HL-60 (cell line): ENCODE data around the gene SLC14A1.

ENCODE experiments used
- DNase-seq, 2 experiments: peaks; one replicate each; pipeline ENCODE4 v3.0.0-alpha.2; 2010 to 2020; ENCODE audit warnings: low read depth in 1 of 2, low spot score in 1 of 2
- H3K27ac ChIP-seq: fragments of 250-450 bp; sonication (Bioruptor Pico); replicated peaks from 2 replicates; pipeline ENCODE4 v1.5.1; 2020; ENCODE audit warnings: mild to moderate bottlenecking, moderate library complexity
- H3K27me3 ChIP-seq: fragments of 250-450 bp; sonication (Bioruptor Pico); 2 replicates; pipeline ENCODE4 v1.5.1; 2021; ENCODE audit warnings: mild to moderate bottlenecking, moderate library complexity; ENCODE audit not compliant: insufficient read depth, poor library complexity, severe bottlenecking
- H3K4me3 ChIP-seq: replicated peaks from 2 replicates; pipeline ENCODE4 v1.5.1; 2011; ENCODE audit warnings: mild to moderate bottlenecking, control low read depth, low read length; ENCODE audit not compliant: insufficient read depth
- GABPA ChIP-seq: IDR thresholded peaks from 2 replicates; pipeline ENCODE4 v1.6.1; 2012; ENCODE audit warnings: low read depth
- POLR2AphosphoS5 ChIP-seq: IDR thresholded peaks from 2 replicates; pipeline ENCODE4 v1.6.1; 2012; ENCODE audit warnings: low read depth
- SPI1 ChIP-seq: IDR thresholded peaks from 2 replicates; pipeline ENCODE4 v1.6.1; 2012; ENCODE audit warnings: low read depth, mild to moderate bottlenecking, borderline replicate concordance
- TF ChIP-seq, protein P1 (sequence below): IDR thresholded peaks from one replicate; pipeline ENCODE4 v1.5.1; 2011; ENCODE audit warnings: low read length, control low read depth, inconsistent platforms; ENCODE audit not compliant: insufficient read depth
- TF ChIP-seq, protein P2 (sequence below): IDR thresholded peaks from 2 replicates; pipeline ENCODE4 v1.6.1; 2012; ENCODE audit warnings: low read depth; ENCODE audit not compliant: insufficient replicate concordance

SLC14A1 gene

DNA sequence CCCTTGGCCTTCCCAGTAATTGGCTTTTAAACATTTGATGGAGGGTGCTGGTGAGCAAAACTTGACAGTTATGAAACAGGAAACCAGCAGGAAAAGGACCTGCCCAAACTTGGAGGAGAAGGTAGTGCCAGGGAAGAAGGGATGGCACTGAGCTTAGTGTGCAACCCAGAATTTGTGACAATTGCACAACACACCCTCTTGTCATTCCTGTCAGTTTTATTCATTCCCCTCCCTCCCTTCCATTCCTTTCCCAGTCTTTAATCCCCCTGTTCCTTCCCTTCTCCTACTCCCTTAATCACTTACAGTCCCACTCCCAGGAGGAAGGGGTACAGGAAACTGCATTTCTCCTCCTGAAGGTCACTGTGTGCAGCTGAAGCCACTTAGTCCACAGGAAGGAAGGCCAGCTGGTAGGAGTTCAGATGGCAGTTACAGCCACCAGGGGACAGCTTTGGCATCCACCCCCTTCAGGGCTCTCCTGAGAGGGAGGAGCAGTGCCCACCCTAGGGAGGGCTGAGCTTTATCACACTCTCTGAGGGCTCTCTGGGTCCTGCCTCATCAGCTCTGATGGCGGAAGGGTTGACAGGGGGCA, 77.5 kb downstream of the SLC14A1 start:
- Histone ChIP-seq H3K27ac (no peak overlapping the region), H3K4me3 (no peak overlapping the region), H3K27me3 (no peaks in the 10 kb centered on the region)
- DNase-seq, result no peak
- TF ChIP-seq SPI1 (no peak), POLR2AphosphoS5 (no peak), GABPA (no peak)
- TF ChIP-seq, protein P1, sequence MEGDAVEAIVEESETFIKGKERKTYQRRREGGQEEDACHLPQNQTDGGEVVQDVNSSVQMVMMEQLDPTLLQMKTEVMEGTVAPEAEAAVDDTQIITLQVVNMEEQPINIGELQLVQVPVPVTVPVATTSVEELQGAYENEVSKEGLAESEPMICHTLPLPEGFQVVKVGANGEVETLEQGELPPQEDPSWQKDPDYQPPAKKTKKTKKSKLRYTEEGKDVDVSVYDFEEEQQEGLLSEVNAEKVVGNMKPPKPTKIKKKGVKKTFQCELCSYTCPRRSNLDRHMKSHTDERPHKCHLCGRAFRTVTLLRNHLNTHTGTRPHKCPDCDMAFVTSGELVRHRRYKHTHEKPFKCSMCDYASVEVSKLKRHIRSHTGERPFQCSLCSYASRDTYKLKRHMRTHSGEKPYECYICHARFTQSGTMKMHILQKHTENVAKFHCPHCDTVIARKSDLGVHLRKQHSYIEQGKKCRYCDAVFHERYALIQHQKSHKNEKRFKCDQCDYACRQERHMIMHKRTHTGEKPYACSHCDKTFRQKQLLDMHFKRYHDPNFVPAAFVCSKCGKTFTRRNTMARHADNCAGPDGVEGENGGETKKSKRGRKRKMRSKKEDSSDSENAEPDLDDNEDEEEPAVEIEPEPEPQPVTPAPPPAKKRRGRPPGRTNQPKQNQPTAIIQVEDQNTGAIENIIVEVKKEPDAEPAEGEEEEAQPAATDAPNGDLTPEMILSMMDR, result no peak
- TF ChIP-seq, protein P2, sequence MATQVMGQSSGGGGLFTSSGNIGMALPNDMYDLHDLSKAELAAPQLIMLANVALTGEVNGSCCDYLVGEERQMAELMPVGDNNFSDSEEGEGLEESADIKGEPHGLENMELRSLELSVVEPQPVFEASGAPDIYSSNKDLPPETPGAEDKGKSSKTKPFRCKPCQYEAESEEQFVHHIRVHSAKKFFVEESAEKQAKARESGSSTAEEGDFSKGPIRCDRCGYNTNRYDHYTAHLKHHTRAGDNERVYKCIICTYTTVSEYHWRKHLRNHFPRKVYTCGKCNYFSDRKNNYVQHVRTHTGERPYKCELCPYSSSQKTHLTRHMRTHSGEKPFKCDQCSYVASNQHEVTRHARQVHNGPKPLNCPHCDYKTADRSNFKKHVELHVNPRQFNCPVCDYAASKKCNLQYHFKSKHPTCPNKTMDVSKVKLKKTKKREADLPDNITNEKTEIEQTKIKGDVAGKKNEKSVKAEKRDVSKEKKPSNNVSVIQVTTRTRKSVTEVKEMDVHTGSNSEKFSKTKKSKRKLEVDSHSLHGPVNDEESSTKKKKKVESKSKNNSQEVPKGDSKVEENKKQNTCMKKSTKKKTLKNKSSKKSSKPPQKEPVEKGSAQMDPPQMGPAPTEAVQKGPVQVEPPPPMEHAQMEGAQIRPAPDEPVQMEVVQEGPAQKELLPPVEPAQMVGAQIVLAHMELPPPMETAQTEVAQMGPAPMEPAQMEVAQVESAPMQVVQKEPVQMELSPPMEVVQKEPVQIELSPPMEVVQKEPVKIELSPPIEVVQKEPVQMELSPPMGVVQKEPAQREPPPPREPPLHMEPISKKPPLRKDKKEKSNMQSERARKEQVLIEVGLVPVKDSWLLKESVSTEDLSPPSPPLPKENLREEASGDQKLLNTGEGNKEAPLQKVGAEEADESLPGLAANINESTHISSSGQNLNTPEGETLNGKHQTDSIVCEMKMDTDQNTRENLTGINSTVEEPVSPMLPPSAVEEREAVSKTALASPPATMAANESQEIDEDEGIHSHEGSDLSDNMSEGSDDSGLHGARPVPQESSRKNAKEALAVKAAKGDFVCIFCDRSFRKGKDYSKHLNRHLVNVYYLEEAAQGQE, result no peak
